GM12891 (cell line): ENCODE results near the gene ANKRD62.

Source experiments
- PAX5 ChIP-seq: IDR thresholded peaks from 2 replicates; pipeline ENCODE4 v1.6.1; 2011; ENCODE audit warnings: low read length, moderate library complexity, mild to moderate bottlenecking; ENCODE audit not compliant: insufficient read depth, severe bottlenecking
- POLR2A ChIP-seq: IDR thresholded peaks from 2 replicates; pipeline ENCODE4 v1.6.1; 2011; ENCODE audit warnings: low read depth, low read length, control low read depth
- POLR2AphosphoS5 ChIP-seq: IDR thresholded peaks from 2 replicates; pipeline ENCODE4 v1.6.1; 2011; ENCODE audit warnings: low read depth, low read length, control low read depth
- POU2F2 ChIP-seq: IDR thresholded peaks from 2 replicates; pipeline ENCODE4 v1.6.1; 2011; ENCODE audit warnings: low read depth, mild to moderate bottlenecking, control low read depth, low read length, moderate library complexity
- SPI1 ChIP-seq: IDR thresholded peaks from 2 replicates; pipeline ENCODE4 v1.6.1; 2011; ENCODE audit warnings: low read depth, low read length, control low read depth
- TAF1 ChIP-seq: IDR thresholded peaks from 2 replicates; pipeline ENCODE4 v1.6.1; 2011; ENCODE audit warnings: low read depth, low read length, control low read depth

DNA sequence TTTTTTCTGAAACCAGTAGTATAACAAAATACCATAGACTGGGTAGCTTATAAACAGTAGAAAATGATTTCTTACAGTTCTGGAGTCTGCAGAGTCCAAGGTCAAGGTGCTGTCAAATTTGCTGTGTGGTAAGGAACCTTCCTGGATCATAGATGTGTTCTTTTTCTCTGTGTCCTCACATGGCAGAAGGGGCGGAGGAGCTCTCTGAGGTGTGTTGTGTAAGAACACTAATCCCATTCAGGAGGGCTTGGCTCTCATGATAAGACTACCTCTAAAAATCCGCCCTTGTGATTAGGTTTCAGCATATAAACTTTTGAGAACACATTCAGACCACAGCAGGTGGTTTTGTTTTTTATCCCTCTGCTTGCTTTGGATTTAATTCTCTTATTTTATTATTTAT is 25.7 kb downstream of the ANKRD62 start:
- TF ChIP-seq POLR2A (no peak), POLR2AphosphoS5 (no peak), PAX5 (no peak), TAF1 (no peak), SPI1 (no peak), POU2F2 (no peak)
